ENCODE results near the gene IMMP2L. TPM values are rescaled to one million over a fixed set of nuclear protein-coding genes. Genes with fewer than 3 reads are reported as not detected.

IMMP2L gene
- total RNA-seq, 1 experiment from 2014 or later = 28.7 TPM

GRCh38 chr7:110786328-110786965 is 775.8 kb downstream of the IMMP2L start:
- DNase-seq (ENCODE audit: low spot score) = peak; percentile 65
- in situ Hi-C loops (cut with HindIII; ENCODE audit: low sequenced_read_pairs) = no loop called here

GRCh38 chr7:110784749-110785148 is 777.5 kb downstream of the IMMP2L start:
- in situ Hi-C loops (cut with HindIII; ENCODE audit: low sequenced_read_pairs) = no loop called here

GRCh38 chr7:110780712-110781111 is 781.6 kb downstream of the IMMP2L start:
- in situ Hi-C loops (cut with HindIII; ENCODE audit: low sequenced_read_pairs) = no loop called here
- no peak for DNase-seq (ENCODE audit: low spot score)

More at GRCh38 chr7:110784749-110785148, 777.5 kb downstream of the IMMP2L start:
- DNase-seq (ENCODE audit: low spot score) = no peak

- in situ Hi-C loops (cut with HindIII; ENCODE audit: low sequenced_read_pairs) = no loop called here
These were observed 783.0 kb downstream of the IMMP2L start for GRCh38 chr7:110779339-110779738.

GRCh38 chr7:110775046-110775445 is 787.2 kb downstream of the IMMP2L start:
- DNase-seq (ENCODE audit: low spot score) = no peak
- in situ Hi-C loops (cut with HindIII; ENCODE audit: low sequenced_read_pairs) = no loop called here

More at GRCh38 chr7:110779339-110779738, 783.0 kb downstream of the IMMP2L start:
- DNase-seq (ENCODE audit: low spot score) = no peak

- in situ Hi-C loops (cut with HindIII; ENCODE audit: low sequenced_read_pairs) = no loop called here
- DNase-seq (ENCODE audit: low spot score) = no peak
These were observed 788.2 kb downstream of the IMMP2L start for GRCh38 chr7:110774071-110774470.

- DNase-seq (ENCODE audit: low spot score) = no peak
- in situ Hi-C loops (cut with HindIII; ENCODE audit: low sequenced_read_pairs) = no loop called here
These were observed 789.7 kb downstream of the IMMP2L start for GRCh38 chr7:110772615-110773014.

- in situ Hi-C loops (cut with HindIII; ENCODE audit: low sequenced_read_pairs) = no loop called here
- no peak for DNase-seq (ENCODE audit: low spot score)
These were observed 790.6 kb downstream of the IMMP2L start for GRCh38 chr7:110771717-110772116.

GRCh38 chr7:110767550-110768110 is 794.7 kb downstream of the IMMP2L start:
- no peak for DNase-seq (ENCODE audit: low spot score)
- in situ Hi-C loops (cut with HindIII; ENCODE audit: low sequenced_read_pairs) = no loop called here

- in situ Hi-C loops (cut with HindIII; ENCODE audit: low sequenced_read_pairs) = no loop called here
- DNase-seq (ENCODE audit: low spot score) = no peak
These were observed 795.4 kb downstream of the IMMP2L start for GRCh38 chr7:110766864-110767263.

GRCh38 chr7:110764852-110765251 is 797.4 kb downstream of the IMMP2L start:
- no peak for DNase-seq (ENCODE audit: low spot score)
- in situ Hi-C loops (cut with HindIII; ENCODE audit: low sequenced_read_pairs) = no loop called here

- in situ Hi-C loops (cut with HindIII; ENCODE audit: low sequenced_read_pairs) = no loop called here
- no peak for DNase-seq (ENCODE audit: low spot score)
These were observed 799.6 kb downstream of the IMMP2L start for GRCh38 chr7:110762546-110763225.

- in situ Hi-C loops (cut with HindIII; ENCODE audit: low sequenced_read_pairs) = no loop called here
- no peak for DNase-seq (ENCODE audit: low spot score)
These were observed 802.0 kb downstream of the IMMP2L start for GRCh38 chr7:110760341-110760740.

GRCh38 chr7:110759069-110759468 is 803.2 kb downstream of the IMMP2L start:
- in situ Hi-C loops (cut with HindIII; ENCODE audit: low sequenced_read_pairs) = no loop called here
- DNase-seq (ENCODE audit: low spot score) = no peak

GRCh38 chr7:110754649-110755048 is 807.6 kb downstream of the IMMP2L start:
- in situ Hi-C loops (cut with HindIII; ENCODE audit: low sequenced_read_pairs) = no loop called here
- DNase-seq (ENCODE audit: low spot score) = no peak

GRCh38 chr7:110750931-110751605 is 811.2 kb downstream of the IMMP2L start:
- no peak for DNase-seq (ENCODE audit: low spot score)
- in situ Hi-C loops (cut with HindIII; ENCODE audit: low sequenced_read_pairs) = no loop called here

GRCh38 chr7:110733221-110733620 is 829.1 kb downstream of the IMMP2L start:
- in situ Hi-C loops (cut with HindIII; ENCODE audit: low sequenced_read_pairs) = no loop called here
- no peak for DNase-seq (ENCODE audit: low spot score)

- DNase-seq (ENCODE audit: low spot score) = no peak
- in situ Hi-C loops (cut with HindIII; ENCODE audit: low sequenced_read_pairs) = no loop called here
These were observed 837.5 kb downstream of the IMMP2L start for GRCh38 chr7:110724811-110725210.

GRCh38 chr7:110721395-110721794 is 840.9 kb downstream of the IMMP2L start:
- DNase-seq (ENCODE audit: low spot score) = no peak
- in situ Hi-C loops (cut with HindIII; ENCODE audit: low sequenced_read_pairs) = no loop called here

- no peak for DNase-seq (ENCODE audit: low spot score)
- in situ Hi-C loops (cut with HindIII; ENCODE audit: low sequenced_read_pairs) = no loop called here
These were observed 841.7 kb downstream of the IMMP2L start for GRCh38 chr7:110720626-110721025.
